Measurements from ENCODE around the gene IFT74. TPM values are rescaled to one million over a fixed set of nuclear protein-coding genes. Genes with fewer than 3 reads are reported as not detected.

IFT74 gene
- total and polyA plus RNA-seq, 10 donors, result 7.1 to 25.6 (median 11.8) TPM

- intact Hi-C loops (cut with DNase I; ENCODE audit: low total_unique reads), result no loop called here
- Histone ChIP-seq H3K9me3 (no peaks in the 10 kb centered on the region), H3K36me3 (peaks cover 0 to 2% (median 0%) of the 10 kb centered on the region in 6 donors), H3K27ac (peak overlapping the region; percentile 82 to 91 (median 90)), H3K27me3 (replicated peaks in 1 of 7) (no peaks in the 10 kb centered on the region), H3K4me3 (peak overlapping the region; percentile 40 to 76 (median 50)), H3K4me1 (peaks cover 0 to 29% (median 24%) of the 10 kb centered on the region in 6 donors)
- no peak for DNase-seq
- 37 to 50% (median 44%) methylated on average over 6 of the region's 6 CpGs for WGBS, 5 donors
- TF ChIP-seq CTCF (IDR thresholded peaks at IDR 0.05 in 8 of 11, conservative IDR thresholded peaks at IDR 0.05 in 3 of 11), result no peak
- no peak for TF ChIP-seq POLR2AphosphoS5 (IDR thresholded peaks at IDR 0.05)
- TF ChIP-seq POLR2A (IDR thresholded peaks at IDR 0.05), result no peak
Measured at GRCh38 chr9:26956860-26957233, 635 bp downstream of the IFT74 start.

GRCh38 chr9:26971721-26972120, 15.5 kb downstream of the IFT74 start:
- Histone ChIP-seq H3K27ac (no peak overlapping the region), H3K4me1 (no peaks in the 10 kb centered on the region), H3K9me3 (peaks cover 0 to 15% (median 4%) of the 10 kb centered on the region in 8 donors), H3K4me3 (no peak overlapping the region), H3K27me3 (replicated peaks in 1 of 7) (no peaks in the 10 kb centered on the region), H3K36me3 (peaks cover 0 to 15% (median 0%) of the 10 kb centered on the region in 6 donors)
- WGBS, 5 donors, result 89 to 100% (median 96%) methylated on average over 1 of the region's 1 CpG
- intact Hi-C loops (cut with DNase I; ENCODE audit: low total_unique reads), result no loop called here
- no peak for DNase-seq
- TF ChIP-seq POLR2AphosphoS5 (IDR thresholded peaks at IDR 0.05), result no peak
- TF ChIP-seq POLR2A (IDR thresholded peaks at IDR 0.05), result no peak
- TF ChIP-seq CTCF (IDR thresholded peaks at IDR 0.05 in 8 of 11, conservative IDR thresholded peaks at IDR 0.05 in 3 of 11), result no peak

- peaks cover 0 to 11% (median 4%) of the 10 kb centered on the region in 8 donors for H3K9me3 ChIP-seq
- TF ChIP-seq CTCF (IDR thresholded peaks at IDR 0.05 in 8 of 11, conservative IDR thresholded peaks at IDR 0.05 in 3 of 11) (no peak), POLR2AphosphoS5 (IDR thresholded peaks at IDR 0.05) (no peak), POLR2A (IDR thresholded peaks at IDR 0.05) (no peak)
- WGBS, 5 donors, result 74 to 97% (median 90%) methylated on average over 5 of the region's 5 CpGs
- intact Hi-C loops (cut with DNase I; ENCODE audit: low total_unique reads), result no loop called here
- no peaks in the 10 kb centered on the region for H3K27me3 ChIP-seq (replicated peaks in 1 of 7)
- peaks cover 0 to 23% (median 0%) of the 10 kb centered on the region in 6 donors for H3K36me3 ChIP-seq
- no peak overlapping the region for H3K27ac ChIP-seq
- no peaks in the 10 kb centered on the region for H3K4me1 ChIP-seq
- no peak for DNase-seq
- H3K4me3 ChIP-seq, result no peak overlapping the region
Measured at GRCh38 chr9:26973989-26974388, 17.8 kb downstream of the IFT74 start.

- intact Hi-C loops (cut with DNase I; ENCODE audit: low total_unique reads), result loop anchor here (5.0 kb wide), 1 partner anchor 233 kb away; no protein-coding TSS in a partner anchor
- WGBS, 5 donors, result 69 to 94% (median 87%) methylated on average over 4 of the region's 4 CpGs
- no peak for TF ChIP-seq POLR2AphosphoS5 (IDR thresholded peaks at IDR 0.05)
- no peak for TF ChIP-seq CTCF (IDR thresholded peaks at IDR 0.05 in 8 of 11, conservative IDR thresholded peaks at IDR 0.05 in 3 of 11)
- no peak for TF ChIP-seq POLR2A (IDR thresholded peaks at IDR 0.05)
Measured at GRCh38 chr9:26974927-26975326, 18.7 kb downstream of the IFT74 start.

More at GRCh38 chr9:26974927-26975326, 18.7 kb downstream of the IFT74 start:
- no peak for DNase-seq
- peaks cover 0 to 5% (median 1%) of the 10 kb centered on the region in 8 donors for H3K9me3 ChIP-seq
- H3K4me3 ChIP-seq, result no peak overlapping the region
- H3K27ac ChIP-seq, result no peak overlapping the region
- H3K4me1 ChIP-seq, result no peaks in the 10 kb centered on the region
- H3K36me3 ChIP-seq, result peaks cover 0 to 23% (median 3%) of the 10 kb centered on the region in 6 donors
- H3K27me3 ChIP-seq (replicated peaks in 1 of 7), result no peaks in the 10 kb centered on the region

Data from spleen (tissue), 11 donors.